ENCODE results near the gene DGKD.

DNA sequence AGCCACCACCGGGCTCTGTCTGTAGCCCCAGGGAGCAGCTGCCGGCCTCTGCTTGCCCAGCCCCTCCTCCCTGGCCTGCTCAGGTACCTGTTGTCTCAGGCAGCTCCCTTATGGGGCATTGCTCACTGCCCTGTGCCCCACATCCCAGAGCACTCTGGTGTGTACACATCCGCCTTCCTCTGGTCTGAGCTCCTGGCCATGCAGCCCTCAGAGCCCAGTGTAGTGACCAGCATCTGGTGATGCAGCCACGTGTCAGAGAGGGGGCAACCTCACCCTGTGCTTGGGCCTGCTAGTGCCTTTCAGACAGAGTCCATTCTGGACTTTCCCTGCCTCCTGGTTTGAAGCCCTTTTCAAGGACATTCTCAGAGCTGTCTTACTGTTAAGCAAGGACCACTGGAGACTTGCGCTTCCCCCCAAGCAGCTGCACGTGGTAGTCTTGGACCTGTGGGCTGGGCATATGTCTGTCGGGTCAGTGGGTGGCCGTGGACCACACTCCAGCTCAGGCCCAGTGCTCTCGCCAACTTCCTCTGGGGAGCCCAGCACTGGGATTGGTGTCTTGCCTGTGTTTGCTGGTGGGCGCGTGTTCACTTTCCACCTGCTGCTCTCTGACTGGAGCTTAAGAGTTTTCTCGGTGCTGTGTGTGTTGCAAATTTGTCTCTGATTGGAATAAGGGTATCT, 30.7 kb downstream of the DGKD start:
- TF ChIP-seq, protein P1, sequence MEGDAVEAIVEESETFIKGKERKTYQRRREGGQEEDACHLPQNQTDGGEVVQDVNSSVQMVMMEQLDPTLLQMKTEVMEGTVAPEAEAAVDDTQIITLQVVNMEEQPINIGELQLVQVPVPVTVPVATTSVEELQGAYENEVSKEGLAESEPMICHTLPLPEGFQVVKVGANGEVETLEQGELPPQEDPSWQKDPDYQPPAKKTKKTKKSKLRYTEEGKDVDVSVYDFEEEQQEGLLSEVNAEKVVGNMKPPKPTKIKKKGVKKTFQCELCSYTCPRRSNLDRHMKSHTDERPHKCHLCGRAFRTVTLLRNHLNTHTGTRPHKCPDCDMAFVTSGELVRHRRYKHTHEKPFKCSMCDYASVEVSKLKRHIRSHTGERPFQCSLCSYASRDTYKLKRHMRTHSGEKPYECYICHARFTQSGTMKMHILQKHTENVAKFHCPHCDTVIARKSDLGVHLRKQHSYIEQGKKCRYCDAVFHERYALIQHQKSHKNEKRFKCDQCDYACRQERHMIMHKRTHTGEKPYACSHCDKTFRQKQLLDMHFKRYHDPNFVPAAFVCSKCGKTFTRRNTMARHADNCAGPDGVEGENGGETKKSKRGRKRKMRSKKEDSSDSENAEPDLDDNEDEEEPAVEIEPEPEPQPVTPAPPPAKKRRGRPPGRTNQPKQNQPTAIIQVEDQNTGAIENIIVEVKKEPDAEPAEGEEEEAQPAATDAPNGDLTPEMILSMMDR (IDR thresholded peaks at IDR 0.05; ENCODE audit: insufficient read depth, low read length): no peak
- TF ChIP-seq POLR2AphosphoS5 (IDR thresholded peaks at IDR 0.05; ENCODE audit: low read depth): no peak
- TF ChIP-seq, protein P2, sequence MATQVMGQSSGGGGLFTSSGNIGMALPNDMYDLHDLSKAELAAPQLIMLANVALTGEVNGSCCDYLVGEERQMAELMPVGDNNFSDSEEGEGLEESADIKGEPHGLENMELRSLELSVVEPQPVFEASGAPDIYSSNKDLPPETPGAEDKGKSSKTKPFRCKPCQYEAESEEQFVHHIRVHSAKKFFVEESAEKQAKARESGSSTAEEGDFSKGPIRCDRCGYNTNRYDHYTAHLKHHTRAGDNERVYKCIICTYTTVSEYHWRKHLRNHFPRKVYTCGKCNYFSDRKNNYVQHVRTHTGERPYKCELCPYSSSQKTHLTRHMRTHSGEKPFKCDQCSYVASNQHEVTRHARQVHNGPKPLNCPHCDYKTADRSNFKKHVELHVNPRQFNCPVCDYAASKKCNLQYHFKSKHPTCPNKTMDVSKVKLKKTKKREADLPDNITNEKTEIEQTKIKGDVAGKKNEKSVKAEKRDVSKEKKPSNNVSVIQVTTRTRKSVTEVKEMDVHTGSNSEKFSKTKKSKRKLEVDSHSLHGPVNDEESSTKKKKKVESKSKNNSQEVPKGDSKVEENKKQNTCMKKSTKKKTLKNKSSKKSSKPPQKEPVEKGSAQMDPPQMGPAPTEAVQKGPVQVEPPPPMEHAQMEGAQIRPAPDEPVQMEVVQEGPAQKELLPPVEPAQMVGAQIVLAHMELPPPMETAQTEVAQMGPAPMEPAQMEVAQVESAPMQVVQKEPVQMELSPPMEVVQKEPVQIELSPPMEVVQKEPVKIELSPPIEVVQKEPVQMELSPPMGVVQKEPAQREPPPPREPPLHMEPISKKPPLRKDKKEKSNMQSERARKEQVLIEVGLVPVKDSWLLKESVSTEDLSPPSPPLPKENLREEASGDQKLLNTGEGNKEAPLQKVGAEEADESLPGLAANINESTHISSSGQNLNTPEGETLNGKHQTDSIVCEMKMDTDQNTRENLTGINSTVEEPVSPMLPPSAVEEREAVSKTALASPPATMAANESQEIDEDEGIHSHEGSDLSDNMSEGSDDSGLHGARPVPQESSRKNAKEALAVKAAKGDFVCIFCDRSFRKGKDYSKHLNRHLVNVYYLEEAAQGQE (IDR thresholded peaks at IDR 0.05; ENCODE audit: insufficient replicate concordance, low read depth): no peak
